Colonic mucosa (tissue), 4 donors: ENCODE data around the gene C1orf53. TPM values are rescaled to one million over a fixed set of nuclear protein-coding genes. Genes with fewer than 3 reads are reported as not detected.
"Not testable (repeated sequence)": the region's sequence is repeated elsewhere in the genome, so short reads cannot be mapped to it uniquely, and the experiment has no call there.

Experiments
- DNase-seq: peaks from one replicate; pipeline ENCODE4 v3.0.0-alpha.2; 2020
- H3K27ac ChIP-seq: fragments of 200-600 bp; one replicate; pipeline ENCODE4 v1.8.0; 2021
- H3K27me3 ChIP-seq: fragments of 200-600 bp; one replicate; pipeline ENCODE4 v1.8.0; 2021
- H3K36me3 ChIP-seq: fragments of 200-600 bp; one replicate; pipeline ENCODE4 v1.8.0; 2021
- H3K4me1 ChIP-seq: fragments of 200-600 bp; one replicate; pipeline ENCODE4 v1.8.0; 2021; ENCODE audit warnings: mild to moderate bottlenecking
- H3K4me3 ChIP-seq: fragments of 200-600 bp; one replicate; pipeline ENCODE4 v1.8.0; 2021
- H3K9ac ChIP-seq, 2 donors: one replicate each; pipeline ENCODE4 v1.7.0; 2013; ENCODE audit warnings: control low read depth in 2 of 2, low read depth in 2 of 2, low read length in 2 of 2
- H3K9me3 ChIP-seq: fragments of 200-600 bp; one replicate; pipeline ENCODE4 v1.8.0; 2021
- CTCF ChIP-seq: fragments of 200-600 bp; IDR thresholded peaks from one replicate; pipeline ENCODE4 v1.8.0; 2022; ENCODE audit warnings: antibody characterized with exemption, mild to moderate bottlenecking
- intact Hi-C: fragments of 100-400 bp; cut with DNase I; formaldehyde crosslinking; loops from one replicate; pipeline ENCODE4 v1.14.1; 2022
- total RNA-seq, 2 donors: library from RNA; stranded (reverse); fragmentation: NEBNext Ultra II Directional in 1 of 2; extraction: Animal tissue kit (Norgen Biotek cat#: 25700) in 1 of 2; gene quantifications; one replicate each; pipeline ENCODE4 v1.2.1, GENCODE V29; 2021
- donor health status: healthy.
- donor health status: DM: no; HTN: no; CAD: no.
- donor health status: DM: no; HTN: no; CAD: no.

C1orf53 gene
- total RNA-seq, 2 donors from 2014 or later = 2.7 to 5.4 TPM

- Histone ChIP-seq H3K9me3 (no peaks in the 10 kb centered on the region), H3K9ac (no peak overlapping the region), H3K36me3 (no peaks in the 10 kb centered on the region), H3K27me3 (no peaks in the 10 kb centered on the region), H3K4me1 (no peaks in the 10 kb centered on the region), H3K4me3 (no peak overlapping the region), H3K27ac (no peak overlapping the region)
- intact Hi-C loops = no loop called here
- no peak for DNase-seq
- no peak for TF ChIP-seq CTCF
Measured at GRCh38 chr1:197937381-197937780, 35.0 kb downstream of the C1orf53 start.

DNA sequence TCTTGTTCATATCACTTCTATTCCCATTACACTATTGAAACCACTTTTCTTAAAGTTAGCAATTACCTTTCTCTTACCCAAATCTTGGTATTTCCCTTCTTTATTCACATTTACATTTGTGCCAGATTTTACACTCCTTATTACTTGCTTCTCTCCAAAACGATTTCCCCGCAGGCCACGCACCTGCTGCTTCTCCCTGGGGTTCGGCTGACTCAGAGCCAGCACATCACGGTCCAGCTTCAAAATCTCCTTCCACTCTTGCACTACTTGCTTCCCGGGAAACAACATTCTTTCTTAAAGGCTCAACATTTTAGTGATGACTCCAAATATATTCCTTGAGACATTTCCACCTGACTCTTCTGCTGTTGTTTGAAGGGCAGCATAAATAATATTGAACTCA lies 35.5 kb downstream of the C1orf53 start:
- intact Hi-C loops = no loop called here
- H3K27me3 ChIP-seq = no peaks in the 10 kb centered on the region

DNA sequence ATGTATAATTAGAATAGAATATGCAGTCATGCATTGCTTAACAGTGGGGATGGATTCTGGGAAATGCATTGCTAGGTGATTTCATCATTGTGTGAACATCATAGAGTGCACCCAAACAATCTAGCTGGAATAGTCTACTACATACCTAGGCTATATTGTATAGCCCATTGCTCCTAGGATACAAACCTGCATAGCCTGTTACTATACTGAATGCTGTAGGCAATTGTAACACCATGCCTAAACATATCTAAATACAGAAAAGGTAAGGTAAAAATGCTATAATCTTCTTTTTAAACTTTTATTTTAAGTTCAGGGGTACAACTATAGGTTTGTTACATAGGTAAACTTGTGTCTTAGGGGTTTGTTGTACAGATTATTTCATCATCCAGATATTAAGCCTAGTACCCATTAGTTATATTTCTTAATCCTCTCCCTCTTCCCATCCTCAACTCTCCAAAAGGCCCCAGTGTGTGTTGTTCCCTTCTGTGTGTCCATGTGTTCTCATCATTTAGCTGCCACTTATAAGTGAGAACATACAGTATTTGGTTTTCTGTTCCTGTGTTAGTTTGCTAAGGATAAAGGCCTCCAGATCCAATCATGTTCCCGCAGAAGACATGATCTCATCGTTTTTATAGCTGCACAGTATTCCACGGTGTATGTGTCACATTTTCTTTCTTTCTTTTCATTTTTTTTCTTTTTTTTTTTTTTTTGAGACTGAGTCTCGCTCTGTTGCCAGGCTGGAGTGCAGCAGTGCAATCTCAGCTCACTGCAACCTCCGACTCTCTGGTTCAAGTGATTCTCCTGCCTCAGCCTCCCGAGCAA lies 36.9 kb downstream of the C1orf53 start:
- H3K27ac ChIP-seq, H3K9me3 ChIP-seq, H3K27me3 ChIP-seq: not testable (repeated sequence)

More for the DNA sequence above, 35.5 kb downstream of the C1orf53 start:
- DNase-seq = no peak
- no peak for TF ChIP-seq CTCF
- Histone ChIP-seq H3K9ac (no peak overlapping the region), H3K4me3 (no peak overlapping the region), H3K9me3 (no peaks in the 10 kb centered on the region), H3K27ac (no peak overlapping the region), H3K4me1 (no peaks in the 10 kb centered on the region), H3K36me3 (no peaks in the 10 kb centered on the region)

GRCh38 chr1:197942042-197942441 lies 39.6 kb downstream of the C1orf53 start:
- H3K27ac ChIP-seq = no peak overlapping the region
- H3K9me3 ChIP-seq = no peaks in the 10 kb centered on the region
- H3K27me3 ChIP-seq = no peaks in the 10 kb centered on the region
- TF ChIP-seq CTCF = no peak
- no peak for DNase-seq
- no peak overlapping the region for H3K4me3 ChIP-seq
- no peaks in the 10 kb centered on the region for H3K4me1 ChIP-seq
- no peak overlapping the region for H3K9ac ChIP-seq
- H3K36me3 ChIP-seq = no peaks in the 10 kb centered on the region
- intact Hi-C loops = no loop called here

More for the DNA sequence above, 36.9 kb downstream of the C1orf53 start:
- DNase-seq, intact Hi-C loops, H3K36me3 ChIP-seq, H3K9ac ChIP-seq, H3K4me1 ChIP-seq, H3K4me3 ChIP-seq: not testable (repeated sequence)

GRCh38 chr1:197944485-197944884 lies 42.1 kb downstream of the C1orf53 start:
- intact Hi-C loops = no loop called here
- H3K4me3 ChIP-seq = no peak overlapping the region
- no peaks in the 10 kb centered on the region for H3K36me3 ChIP-seq
- no peak for TF ChIP-seq CTCF
- H3K4me1 ChIP-seq = no peaks in the 10 kb centered on the region
- no peaks in the 10 kb centered on the region for H3K27me3 ChIP-seq
- H3K9me3 ChIP-seq = no peaks in the 10 kb centered on the region
- DNase-seq = no peak
- no peak overlapping the region for H3K27ac ChIP-seq
- H3K9ac ChIP-seq = no peak overlapping the region
